NCI-H1417 treated with DMSO at 0.1 percent for 48 hours (cell line): Measurements from ENCODE around the gene UST.
"Not testable (repeated sequence)": the region's sequence is repeated elsewhere in the genome, so short reads cannot be mapped to it uniquely, and the experiment has no call there.

Experiments
- DNase-seq: peaks from one replicate; lab custom pipeline; 2025; lab: John Stamatoyannopoulos, UW

The UST gene

GRCh38 chr6:149008741-149009140 is 261.9 kb downstream of the UST start:
- DNase-seq = no peak

- no peak for DNase-seq
These were observed 265.3 kb downstream of the UST start for GRCh38 chr6:149012040-149012545.

- DNase-seq = no peak
These were observed 266.9 kb downstream of the UST start for GRCh38 chr6:149013586-149014344.

DNA sequence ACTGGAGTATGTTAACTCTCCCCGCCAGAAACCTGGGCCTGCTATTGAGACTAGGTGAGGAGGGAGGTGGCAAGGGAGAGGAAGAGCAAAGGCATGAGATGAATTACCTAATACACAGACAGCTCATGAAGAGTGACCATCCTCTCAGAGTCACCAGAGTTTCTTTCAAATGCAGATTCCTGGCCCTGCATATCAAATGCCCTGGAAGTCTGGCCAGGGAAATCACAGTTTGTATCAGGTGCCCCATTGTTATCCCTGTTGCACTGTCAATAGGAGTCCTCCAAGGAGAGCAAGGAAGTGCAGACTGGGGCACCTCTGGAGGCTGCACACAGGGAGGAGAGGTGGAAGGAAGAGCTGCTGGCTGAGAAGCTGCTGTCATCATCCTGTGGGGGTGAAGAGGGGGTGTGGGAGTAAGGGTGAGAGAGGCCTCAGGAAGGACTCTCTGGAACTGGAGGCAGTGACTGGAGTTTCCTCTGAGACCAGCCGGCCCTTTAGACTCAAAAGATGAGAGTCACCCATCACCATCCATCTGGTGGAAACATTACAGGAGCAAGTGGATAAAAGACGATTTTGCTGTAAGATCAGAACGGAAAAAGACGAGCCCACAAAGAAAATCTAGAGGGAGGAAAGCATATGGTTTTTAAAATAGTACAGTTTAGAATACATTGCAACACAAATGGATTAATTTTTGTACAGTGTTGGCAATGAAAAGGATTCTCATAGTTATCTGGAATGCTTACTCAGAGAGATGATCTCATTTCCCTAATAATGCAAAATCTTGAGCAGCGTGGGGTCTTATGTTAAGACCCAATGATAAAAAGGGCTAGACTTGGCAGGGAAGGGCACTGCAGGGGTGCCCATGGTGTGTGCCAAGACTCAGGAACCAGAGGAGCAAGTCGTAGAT is 268.1 kb downstream of the UST start:
- DNase-seq = no peak

DNA sequence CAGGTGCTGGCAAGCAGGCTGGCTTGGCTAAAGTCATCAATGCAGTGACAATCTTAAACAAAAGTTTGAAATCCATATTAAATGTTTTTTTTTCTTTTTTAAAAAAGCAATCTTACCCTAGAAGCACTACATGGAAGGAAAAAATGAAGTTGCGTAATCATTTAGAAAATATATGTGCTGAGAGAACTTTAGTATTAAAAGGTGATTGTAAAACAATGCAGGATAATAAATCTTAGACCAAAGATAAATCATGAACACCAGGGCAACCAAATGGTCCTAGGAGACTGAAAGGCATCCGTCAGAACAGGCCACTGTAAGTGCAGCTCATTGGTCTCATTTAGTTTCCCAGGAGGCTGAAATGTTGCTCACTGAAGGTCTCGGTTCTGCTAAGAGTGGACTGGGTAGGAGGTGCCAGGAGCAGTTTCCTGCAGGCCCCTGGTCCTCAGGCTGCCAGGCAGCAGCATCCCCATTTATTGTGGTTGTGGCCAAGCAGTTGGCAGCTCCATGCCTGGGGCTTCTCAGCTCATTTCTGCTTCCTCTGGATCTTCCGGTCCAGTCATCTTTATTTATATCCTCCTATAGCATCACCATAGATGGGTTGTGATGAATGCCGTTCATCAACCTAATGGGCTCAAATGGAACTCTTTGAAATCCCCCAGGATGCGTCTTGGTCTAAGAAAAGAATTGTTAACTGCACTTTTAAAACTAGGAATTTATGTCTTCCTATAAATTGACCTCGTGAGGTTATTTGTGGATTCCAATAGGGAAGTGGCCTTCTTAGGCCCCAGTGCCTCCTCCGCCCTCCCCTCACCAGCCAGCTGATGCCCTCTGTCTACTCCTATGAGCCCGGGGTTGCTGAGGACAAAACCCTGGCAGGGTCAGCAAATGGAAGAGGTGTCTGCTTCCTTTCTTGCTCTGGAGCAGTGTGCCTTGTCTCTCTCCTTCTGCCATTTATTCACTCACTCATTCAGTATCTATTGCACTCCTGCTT is 269.0 kb downstream of the UST start:
- DNase-seq = no peak

GRCh38 chr6:149016716-149017115 is 269.9 kb downstream of the UST start:
- no peak for DNase-seq

DNA sequence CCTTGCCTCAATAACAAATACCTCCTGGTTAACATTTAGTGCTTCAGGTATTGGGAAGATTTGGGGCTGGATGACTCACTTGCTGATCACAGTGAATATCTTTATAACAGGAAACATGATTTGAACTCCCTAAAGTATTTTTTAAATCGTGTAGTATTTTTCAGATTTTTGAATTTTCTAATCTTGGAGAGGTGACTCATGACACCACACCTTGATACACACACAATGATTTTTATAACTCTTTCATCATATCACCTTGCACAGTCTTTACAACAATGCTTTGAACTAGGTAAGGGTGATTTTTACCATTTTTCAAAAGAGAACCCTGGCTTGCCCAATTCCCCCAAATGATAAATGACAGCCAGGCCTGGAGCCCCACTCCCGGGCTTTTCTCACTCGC is 273.5 kb downstream of the UST start:
- no peak for DNase-seq

GRCh38 chr6:149024361-149024760 is 277.5 kb downstream of the UST start:
- no peak for DNase-seq

DNA sequence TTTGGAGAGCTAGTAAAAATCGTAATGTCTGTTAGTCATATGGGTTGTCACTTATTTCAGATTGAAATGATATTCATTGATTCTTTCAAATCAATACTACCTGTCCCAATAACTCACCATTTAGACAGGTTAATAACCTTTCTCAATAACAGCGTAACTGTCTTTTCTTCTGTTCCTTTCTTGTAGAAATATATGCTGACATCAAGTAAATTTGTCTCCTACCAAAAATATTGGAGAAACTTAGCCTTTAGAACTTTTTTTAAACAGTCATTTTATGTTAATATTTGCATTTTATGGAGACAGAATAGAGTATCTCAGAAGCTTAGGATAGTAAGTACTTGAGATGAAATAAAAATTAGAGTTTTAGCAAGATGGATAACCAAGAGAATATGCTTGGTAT is 278.2 kb downstream of the UST start:
- no peak for DNase-seq

DNA sequence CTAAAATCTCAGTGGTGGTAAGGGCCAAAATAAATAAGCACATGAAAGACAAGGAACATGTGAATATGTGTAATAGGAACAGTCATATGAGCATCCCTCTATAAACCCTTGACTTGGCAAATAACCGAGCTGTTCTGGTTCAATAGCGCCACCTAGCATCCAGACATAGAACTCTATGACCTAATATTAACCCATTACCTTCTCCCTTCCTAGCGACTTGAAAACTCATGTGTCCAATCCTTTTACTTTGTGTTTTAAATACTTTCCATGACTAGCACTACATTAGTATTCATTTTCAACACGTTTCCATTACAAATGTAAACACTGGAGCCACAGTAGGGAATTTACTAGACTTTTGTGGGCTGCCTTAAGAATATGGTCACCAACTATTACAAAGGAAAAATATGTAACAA is 279.7 kb downstream of the UST start:
- no peak for DNase-seq

- DNase-seq = no peak
These were observed 280.7 kb downstream of the UST start for GRCh38 chr6:149027484-149027883.

GRCh38 chr6:149028767-149029405 is 282.1 kb downstream of the UST start:
- DNase-seq = peak; percentile 79

DNA sequence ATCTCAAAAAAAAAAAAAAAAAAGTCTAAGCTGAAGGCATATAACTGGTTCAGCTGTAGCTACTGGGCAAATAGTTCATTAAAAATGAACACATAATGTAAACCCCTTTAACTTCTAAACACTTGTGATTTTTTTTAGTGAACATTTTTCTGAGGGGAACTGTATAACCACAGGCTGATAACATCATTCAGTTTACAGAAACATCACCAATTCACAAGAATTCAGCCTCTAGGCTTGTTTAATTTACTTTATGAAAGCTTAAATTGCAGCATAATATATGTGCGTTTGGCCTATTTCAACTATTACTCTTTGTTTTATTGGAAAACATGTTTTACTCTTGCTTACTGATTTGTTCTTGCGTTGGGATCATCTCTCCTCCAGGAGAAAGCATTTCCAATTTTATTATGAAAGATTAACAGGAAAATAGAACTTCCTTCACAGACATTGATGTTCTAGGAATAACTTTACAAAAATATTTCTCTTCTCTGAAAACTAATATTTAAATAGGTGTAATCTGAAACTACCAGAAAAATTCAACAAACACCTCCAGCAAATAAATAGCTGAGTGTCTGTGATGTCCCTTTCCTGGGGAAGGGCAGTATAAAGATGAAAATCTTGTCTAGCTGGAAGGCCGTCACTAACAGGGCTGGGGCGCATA is 284.5 kb downstream of the UST start:
- no peak for DNase-seq

GRCh38 chr6:149031859-149032598 is 285.2 kb downstream of the UST start:
- DNase-seq = no peak

GRCh38 chr6:149032599-149033405 is 286.0 kb downstream of the UST start:
- DNase-seq = no peak

- DNase-seq = no peak
These were observed 286.6 kb downstream of the UST start for GRCh38 chr6:149033454-149033853.

DNA sequence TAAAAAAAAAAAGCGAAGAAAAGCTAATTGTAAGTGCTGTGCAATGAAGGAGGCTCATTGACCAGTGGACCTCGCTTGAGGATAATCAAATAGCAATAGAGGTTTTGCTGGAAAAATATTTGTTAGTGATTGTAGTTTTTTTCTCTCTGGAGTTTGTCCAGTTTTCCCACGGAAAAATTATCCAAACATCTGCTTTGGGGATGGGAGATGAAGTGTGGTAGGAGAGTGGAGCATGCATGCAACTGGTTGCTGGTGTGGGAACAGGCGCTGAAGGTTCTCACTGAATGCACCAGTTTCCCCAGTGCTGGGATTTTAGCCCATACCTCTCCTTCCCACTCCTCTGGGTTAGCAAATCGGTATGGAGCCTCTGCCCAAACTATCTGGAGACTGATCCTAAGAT is 288.9 kb downstream of the UST start:
- DNase-seq = no peak

DNA sequence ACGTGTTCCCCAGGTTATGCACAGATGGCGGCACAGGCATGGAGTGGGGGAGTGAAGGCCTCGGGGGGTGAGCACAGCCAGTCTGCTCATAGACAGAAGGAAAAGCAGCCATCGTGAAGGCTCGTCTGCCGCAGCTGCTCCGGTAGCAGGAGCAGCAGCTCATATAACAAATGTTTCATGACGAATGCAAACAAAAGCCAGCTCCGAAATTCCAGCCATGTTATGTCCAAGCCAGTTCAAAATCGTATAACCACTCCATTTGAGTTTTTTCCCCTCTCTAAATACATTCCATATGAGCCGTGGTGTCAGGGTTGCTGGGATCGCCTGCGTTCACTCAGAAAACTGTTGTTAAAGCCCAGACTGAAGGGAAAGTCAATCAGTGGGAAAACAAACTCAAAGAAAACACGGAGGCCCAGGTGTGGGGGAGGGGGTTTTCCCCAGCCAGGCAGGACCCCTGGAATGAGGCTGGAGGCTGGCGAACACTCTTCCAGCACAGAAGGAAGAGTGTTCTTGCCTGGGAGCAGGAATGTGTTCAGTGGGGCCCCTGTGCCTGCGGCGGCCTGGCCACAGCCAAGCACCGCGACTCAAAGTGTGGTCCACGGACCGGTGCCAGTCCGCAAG is 290.3 kb downstream of the UST start:
- DNase-seq = no peak

GRCh38 chr6:149039025-149039424 is 292.2 kb downstream of the UST start:
- DNase-seq = not testable (repeated sequence)
